RPMI8226 (cell line): Measurements from ENCODE around the gene GRIN3B.

Experiments used
- DNase-seq: peaks from one replicate; pipeline ENCODE4 v3.0.0-alpha.2; 2015

GRIN3B gene

GRCh38 chr19:991932-992669 is 8.1 kb upstream of the GRIN3B start:
- no peak for DNase-seq

DNA sequence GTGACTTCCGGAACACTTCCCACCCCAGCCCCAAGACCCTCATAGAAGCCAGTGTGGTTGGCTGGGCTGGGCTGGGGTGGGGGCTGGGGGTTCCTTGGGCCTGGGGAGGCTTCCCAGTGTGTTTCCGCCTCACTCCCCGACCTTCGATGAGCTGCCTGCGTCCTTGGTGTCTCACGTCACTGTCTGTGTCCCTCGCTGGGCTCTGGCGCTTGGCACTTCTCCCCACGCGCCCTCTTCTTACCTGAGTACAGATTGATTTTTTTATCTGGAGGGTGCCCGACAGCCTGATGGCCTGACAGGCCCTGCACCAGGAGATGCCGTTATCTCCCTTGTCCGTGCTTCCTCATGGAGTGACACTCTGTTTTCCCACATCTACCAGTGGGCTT is 7.6 kb upstream of the GRIN3B start:
- DNase-seq, result no peak

- DNase-seq, result no peak
These were observed 6.8 kb upstream of the GRIN3B start for GRCh38 chr19:993361-993830.

GRCh38 chr19:993831-994393 is 6.3 kb upstream of the GRIN3B start:
- no peak for DNase-seq

GRCh38 chr19:994516-994915 is 5.7 kb upstream of the GRIN3B start:
- no peak for DNase-seq

DNA sequence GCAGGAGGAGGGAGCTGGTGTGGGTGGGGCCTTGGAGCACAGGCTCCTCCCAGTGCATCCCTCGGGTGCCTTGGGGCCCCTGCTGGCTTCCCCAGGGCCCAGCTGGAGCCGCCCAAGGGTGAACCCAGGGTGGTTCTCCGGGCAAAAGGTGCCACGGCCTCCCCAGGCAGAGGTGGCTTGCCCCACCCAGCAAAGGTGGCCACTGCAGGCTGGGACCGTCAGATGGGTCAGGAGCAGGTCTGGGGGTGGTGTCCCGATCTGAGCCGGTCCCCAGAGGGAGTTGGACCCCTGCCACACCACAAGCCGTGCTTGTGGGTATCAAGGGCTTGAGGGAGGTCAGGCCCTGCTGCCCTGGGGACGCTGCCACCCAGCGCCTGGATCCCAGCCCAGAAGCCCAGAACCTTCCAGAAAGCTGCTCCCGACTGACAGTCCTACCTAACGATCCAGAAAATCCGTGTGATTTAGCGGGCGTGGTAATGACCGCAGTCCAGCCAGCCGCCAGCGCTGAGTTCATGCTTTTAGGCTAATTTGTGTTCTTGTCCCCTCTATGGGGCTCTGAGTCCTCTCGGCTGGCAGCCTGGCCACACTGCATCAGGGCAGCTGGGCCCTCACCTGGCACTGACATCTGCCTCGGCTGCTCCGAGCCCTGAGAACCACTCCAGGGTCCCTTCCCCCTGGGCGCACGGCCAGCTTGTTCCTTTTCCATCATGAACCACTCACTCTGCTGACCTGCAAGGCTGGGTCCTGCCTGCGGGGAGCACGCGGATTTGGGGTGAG is 5.0 kb upstream of the GRIN3B start:
- peak; percentile 37 for DNase-seq

DNA sequence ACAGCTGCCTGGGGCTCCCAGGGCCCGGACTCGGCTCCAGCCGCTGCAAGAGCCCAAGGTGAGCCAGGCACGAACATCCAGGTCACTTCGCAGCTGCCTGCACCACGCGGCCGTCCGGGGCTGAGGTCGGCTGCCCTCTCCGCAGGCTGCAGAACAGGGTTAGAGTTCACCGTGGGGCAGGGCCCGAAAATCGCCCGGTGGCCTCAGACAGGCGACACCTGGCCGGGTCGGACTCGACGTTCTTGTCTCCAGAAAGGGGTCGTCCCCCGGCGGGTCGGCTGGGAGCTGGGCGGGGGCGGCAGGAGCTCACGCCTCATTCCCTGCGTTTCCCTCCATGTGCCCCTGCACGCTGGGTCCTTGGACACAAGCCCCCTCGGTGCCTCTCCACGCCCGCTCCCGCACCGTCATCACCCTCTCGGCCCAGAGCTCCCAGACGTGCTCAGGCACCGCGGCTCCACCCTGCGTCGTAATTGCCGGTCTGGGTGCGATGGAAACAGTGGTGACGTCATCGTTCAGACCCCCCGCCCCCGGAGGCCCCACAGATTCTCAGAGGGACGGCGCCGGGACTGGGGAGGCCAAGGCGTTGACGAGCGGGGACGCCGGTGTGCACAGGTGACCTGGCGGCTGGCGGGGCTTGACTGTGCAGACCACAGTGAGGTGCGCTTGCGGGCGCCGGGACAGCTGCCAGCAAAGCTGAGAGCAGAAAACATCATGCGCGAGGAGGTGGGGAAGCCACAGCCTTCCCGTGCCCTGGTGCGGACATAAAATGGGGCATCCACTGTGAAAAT is 4.0 kb upstream of the GRIN3B start:
- peak; percentile 93 for DNase-seq

DNA sequence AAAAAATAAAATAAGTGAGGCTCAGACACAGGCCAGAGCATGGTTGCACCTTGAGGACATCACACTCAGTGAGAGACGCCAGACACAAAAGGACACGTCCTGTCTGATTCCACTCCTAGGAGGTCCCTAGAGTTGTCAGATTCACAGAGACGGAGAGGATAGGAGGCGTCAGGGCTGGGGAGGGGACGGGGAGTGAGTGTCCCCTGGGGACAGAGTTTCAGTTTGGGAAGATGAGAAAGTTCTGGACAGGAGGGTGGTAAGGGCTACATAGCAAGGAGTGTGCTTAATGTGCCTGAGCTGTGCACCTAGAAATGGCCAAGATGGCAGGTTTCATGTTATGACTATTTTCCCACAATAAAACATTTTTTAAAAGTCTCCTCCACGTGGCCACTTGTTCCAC is 2.2 kb upstream of the GRIN3B start:
- DNase-seq, result no peak

- no peak for DNase-seq
These were observed 870 bp upstream of the GRIN3B start for GRCh38 chr19:999379-999719.

- no peak for DNase-seq
These were observed 645 bp downstream of the GRIN3B start for GRCh38 chr19:1000591-1001537.

DNA sequence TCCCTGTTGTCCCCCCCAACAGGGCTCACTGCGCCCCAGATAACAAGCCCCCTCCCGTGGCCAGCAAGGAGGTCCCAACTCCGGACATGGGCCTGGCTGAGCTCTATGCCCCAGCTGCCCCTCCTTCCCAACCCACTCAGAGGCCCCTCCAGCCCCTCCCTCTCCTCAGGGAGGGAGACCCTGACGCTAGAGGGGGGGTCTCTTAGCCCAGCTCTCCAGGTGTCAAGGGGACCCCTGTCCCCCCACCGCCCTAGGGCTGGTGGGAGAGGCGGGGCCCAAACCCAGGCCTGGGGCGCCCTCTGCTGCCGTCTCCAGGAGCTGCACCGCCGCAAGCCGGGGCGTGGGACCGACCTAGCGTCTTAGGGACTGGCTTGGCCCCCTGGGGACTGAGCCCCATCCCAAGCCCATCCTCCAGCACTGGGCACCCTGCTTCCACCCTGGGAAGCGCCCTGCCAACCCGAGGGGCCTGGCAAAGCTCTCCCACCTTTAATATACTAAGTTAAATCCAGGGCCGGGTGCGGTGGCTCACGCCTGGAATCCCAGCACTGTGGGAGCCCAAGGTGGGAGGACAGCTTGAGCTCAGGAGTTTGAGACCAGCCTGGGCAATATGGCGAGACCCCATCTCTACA is 1.4 kb downstream of the GRIN3B start:
- DNase-seq, result peak; percentile 64

DNA sequence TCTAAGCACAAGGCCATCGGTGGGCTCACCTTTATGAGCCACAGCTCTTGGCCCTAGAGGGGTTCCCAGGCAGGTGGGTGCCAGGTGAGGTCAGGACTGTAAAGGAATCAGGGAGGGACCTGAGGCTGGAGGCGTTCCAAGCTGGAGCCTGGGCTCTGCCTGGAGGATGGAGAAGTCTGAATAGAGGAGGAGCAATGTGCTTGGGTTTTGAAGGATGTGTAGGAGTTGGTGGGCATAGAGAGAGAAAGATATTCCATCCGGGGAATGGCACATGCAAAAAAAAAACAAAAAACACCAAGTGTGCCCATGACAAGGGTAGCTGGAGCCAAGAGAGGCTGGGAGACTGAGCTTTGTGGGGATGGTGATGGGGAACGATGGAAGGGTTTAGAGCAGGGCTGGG is 2.4 kb downstream of the GRIN3B start:
- no peak for DNase-seq

- no peak for DNase-seq
These were observed 3.1 kb downstream of the GRIN3B start for GRCh38 chr19:1003283-1003682.

DNA sequence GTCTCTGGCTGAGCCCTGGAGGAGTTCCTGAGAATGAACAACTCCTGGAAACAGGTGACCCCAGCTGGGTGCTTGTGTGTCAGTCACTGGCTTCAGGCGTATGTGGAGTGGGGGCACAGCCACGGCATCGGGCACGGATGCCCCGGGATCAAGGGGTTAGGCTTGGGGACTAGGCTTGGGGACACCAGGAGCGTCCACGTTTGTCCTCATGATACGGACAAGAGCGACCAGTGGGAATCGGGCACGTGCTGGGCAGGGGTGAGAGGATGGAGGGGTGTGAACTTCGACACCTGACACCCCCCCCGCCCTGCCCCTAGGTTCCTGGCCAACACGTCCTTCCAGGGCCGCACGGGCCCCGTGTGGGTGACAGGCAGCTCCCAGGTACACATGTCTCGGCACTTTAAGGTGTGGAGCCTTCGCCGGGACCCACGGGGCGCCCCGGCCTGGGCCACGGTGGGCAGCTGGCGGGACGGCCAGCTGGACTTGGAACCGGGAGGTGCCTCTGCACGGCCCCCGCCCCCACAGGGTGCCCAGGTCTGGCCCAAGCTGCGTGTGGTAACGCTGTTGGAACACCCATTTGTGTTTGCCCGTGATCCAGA is 4.1 kb downstream of the GRIN3B start:
- no peak for DNase-seq

- no peak for DNase-seq
These were observed 4.8 kb downstream of the GRIN3B start for GRCh38 chr19:1004803-1005664.

- DNase-seq, result no peak
These were observed 6.6 kb downstream of the GRIN3B start for GRCh38 chr19:1006711-1007398.

GRCh38 chr19:1007399-1008251 is 7.4 kb downstream of the GRIN3B start:
- DNase-seq, result no peak

DNA sequence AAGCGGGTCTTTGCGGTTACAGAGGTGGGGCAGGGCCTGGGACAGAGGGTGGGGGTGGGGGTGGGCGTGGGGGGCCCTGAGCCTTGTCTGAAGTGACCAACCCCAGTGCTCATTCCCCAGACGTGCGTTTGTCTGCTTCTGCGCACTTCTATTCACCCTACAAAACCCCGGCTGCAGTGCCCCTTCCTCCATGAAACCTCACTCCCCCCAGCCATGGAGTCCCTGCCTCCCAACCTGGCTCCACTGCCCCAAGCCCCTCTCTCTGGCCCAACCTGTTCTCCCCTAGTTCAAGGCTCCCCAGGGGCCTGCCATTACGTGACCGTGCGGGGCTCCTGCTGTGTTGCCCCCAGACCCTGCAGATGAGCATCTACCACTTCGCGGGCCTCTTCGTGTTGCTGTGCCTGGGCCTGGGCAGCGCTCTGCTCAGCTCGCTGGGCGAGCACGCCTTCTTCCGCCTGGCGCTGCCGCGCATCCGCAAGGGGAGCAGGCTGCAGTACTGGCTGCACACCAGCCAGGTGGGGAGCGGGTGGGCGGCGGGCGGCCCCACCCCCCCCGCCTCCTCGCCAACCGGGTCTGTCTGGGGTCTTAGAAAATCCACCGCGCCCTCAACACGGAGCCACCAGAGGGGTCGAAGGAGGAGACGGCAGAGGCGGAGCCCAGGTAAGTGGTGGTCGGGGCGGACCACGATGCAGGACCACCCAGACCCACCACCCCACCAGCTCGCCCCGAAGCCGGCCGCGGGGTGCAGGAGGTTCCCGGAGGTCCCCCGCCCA is 8.2 kb downstream of the GRIN3B start:
- DNase-seq, result no peak
